ENCODE measurements around the gene RIN3. TPM values are rescaled to one million over a fixed set of nuclear protein-coding genes. Genes with fewer than 3 reads are reported as not detected.

RIN3 gene
- total RNA-seq, 3 donors from 2014 or later (not counting 1 experiment from before 2014, with no cell fraction given) = 248 to 289 (median 282) TPM

DNA sequence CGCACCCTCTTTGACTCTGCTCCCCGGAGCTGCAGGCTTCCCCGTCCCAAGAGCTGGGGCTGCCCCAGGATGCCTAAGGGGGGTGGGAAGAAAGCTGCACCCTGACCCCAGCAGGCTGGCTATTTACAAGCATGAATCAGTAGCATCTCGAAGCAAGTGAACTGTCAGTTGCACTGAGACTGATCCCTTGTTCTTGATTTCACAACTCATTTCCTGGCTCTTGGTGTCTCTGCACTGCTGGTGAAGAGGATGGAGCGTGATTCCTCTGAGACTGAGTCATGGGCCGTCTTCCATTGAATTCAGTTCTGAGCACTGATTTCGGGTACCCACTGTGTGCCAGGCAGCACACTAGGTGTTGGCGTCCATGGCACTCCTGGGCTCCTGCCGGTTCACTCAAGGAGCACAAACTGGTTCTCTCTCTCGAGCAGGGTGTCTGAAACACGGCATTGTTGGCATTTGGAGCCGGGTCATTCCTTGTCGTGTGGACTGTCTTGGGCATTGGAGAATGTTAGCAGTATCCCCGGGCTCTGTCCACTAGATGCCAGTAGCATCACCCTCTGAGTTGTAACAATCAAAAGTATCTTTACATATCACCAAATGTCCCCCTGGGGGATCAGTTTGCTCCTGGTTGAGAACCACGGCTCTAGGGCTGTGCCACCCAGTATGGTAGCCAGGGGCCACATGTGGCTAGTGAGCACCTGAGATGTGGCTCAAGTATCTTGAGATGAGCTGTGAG, 86.9 kb downstream of the RIN3 start:
- TF ChIP-seq, protein P1, sequence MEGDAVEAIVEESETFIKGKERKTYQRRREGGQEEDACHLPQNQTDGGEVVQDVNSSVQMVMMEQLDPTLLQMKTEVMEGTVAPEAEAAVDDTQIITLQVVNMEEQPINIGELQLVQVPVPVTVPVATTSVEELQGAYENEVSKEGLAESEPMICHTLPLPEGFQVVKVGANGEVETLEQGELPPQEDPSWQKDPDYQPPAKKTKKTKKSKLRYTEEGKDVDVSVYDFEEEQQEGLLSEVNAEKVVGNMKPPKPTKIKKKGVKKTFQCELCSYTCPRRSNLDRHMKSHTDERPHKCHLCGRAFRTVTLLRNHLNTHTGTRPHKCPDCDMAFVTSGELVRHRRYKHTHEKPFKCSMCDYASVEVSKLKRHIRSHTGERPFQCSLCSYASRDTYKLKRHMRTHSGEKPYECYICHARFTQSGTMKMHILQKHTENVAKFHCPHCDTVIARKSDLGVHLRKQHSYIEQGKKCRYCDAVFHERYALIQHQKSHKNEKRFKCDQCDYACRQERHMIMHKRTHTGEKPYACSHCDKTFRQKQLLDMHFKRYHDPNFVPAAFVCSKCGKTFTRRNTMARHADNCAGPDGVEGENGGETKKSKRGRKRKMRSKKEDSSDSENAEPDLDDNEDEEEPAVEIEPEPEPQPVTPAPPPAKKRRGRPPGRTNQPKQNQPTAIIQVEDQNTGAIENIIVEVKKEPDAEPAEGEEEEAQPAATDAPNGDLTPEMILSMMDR (IDR thresholded peaks at IDR 0.05) = no peak
- Mint-ChIP-seq H3K4me3 (peak overlapping the region; percentile 42), H3K27ac (peak overlapping the region; percentile 85 to 93), H3K9me3 (no peaks in the 10 kb centered on the region), H3K27me3 (ENCODE audit: low read depth in 2 of 2) (no peaks in the 10 kb centered on the region), H3K36me3 (no peaks in the 10 kb centered on the region), H3K4me1 (peaks cover 54 to 75% of the 10 kb centered on the region in 2 donors)
- no peak overlapping the region for H3K4me3 ChIP-seq (ENCODE audit: low read length)
- 73% methylated on average over 15 of the region's 15 CpGs for WGBS (ENCODE audit: insufficient coverage)
- ATAC-seq (peak in 2 of 3 donors; percentile 30 to 50), DNase-seq (peak in 1 of 2 donors; percentile 19)
- H3K4me1 ChIP-seq (ENCODE audit: control insufficient read depth, insufficient read depth, low read length) = peaks cover 55% of the 10 kb centered on the region
- H3K36me3 ChIP-seq (ENCODE audit: control insufficient read depth, insufficient read depth, low read length) = peaks cover 17% of the 10 kb centered on the region
- peak overlapping the region; percentile 39 for H3K27ac ChIP-seq (ENCODE audit: low read length)
- intact Hi-C loops (cut with micrococcal nuclease) = loop anchor here (1.0 to 5.0 kb wide), 4 partner anchors 14 to 48 kb away; no protein-coding TSS in a partner anchor
- no peaks in the 10 kb centered on the region for H3K27me3 ChIP-seq (ENCODE audit: control insufficient read depth, insufficient read depth, low read length)
- H3K9me3 ChIP-seq (ENCODE audit: control insufficient read depth, insufficient read depth, low read length) = no peaks in the 10 kb centered on the region

DNA sequence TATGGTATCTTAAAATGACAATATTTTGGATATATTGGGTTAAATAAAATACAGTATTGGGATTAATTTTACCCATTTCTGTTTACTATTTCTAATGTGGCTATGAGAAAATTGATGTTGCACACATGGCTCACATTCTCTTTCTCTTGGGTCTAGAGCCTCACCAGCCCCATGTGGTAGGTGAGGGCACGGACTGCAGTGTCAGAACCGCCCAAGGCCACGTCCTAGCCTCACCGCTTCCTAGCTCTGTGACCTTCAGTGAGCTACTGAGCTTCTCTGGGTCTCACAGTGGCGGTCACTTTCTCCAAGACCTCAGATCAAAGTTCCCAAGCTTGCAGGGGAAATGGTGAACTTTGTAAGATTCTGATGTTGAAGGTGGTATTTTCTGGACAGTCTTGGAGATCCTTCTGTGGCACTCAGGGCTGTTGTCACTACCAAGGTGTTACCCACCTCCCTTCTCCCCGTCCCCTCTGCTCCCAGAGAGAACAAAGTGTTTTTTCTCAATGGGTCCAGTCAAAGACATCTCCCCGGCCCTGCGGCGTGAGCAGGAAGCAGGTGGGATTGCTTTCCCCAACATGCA, 87.6 kb downstream of the RIN3 start:
- Mint-ChIP-seq H3K36me3 (no peaks in the 10 kb centered on the region), H3K27ac (peak overlapping the region; percentile 85 to 93), H3K9me3 (no peaks in the 10 kb centered on the region), H3K4me3 (peak overlapping the region; percentile 71), H3K4me1 (peaks cover 54 to 79% of the 10 kb centered on the region in 2 donors), H3K27me3 (ENCODE audit: low read depth in 2 of 2) (no peaks in the 10 kb centered on the region)
- peak; percentile 26 to 36 for DNase-seq
- ATAC-seq = peak; percentile 59 to 78 (median 64)
- intact Hi-C loops (cut with micrococcal nuclease) = loop anchor here (2.0 to 5.0 kb wide), 3 partner anchors 14 to 49 kb away; no protein-coding TSS in a partner anchor
- Histone ChIP-seq H3K4me1 (ENCODE audit: control insufficient read depth, insufficient read depth, low read length) (peaks cover 55% of the 10 kb centered on the region), H3K27me3 (ENCODE audit: control insufficient read depth, insufficient read depth, low read length) (no peaks in the 10 kb centered on the region), H3K27ac (ENCODE audit: low read length) (peak overlapping the region; percentile 32), H3K9me3 (ENCODE audit: control insufficient read depth, insufficient read depth, low read length) (no peaks in the 10 kb centered on the region), H3K4me3 (ENCODE audit: low read length) (no peak overlapping the region), H3K36me3 (ENCODE audit: control insufficient read depth, insufficient read depth, low read length) (peaks cover 15% of the 10 kb centered on the region)
- TF ChIP-seq, protein P1 (IDR thresholded peaks at IDR 0.05) = no peak
- WGBS (ENCODE audit: insufficient coverage) = 30% methylated on average over 8 of the region's 9 CpGs

DNA sequence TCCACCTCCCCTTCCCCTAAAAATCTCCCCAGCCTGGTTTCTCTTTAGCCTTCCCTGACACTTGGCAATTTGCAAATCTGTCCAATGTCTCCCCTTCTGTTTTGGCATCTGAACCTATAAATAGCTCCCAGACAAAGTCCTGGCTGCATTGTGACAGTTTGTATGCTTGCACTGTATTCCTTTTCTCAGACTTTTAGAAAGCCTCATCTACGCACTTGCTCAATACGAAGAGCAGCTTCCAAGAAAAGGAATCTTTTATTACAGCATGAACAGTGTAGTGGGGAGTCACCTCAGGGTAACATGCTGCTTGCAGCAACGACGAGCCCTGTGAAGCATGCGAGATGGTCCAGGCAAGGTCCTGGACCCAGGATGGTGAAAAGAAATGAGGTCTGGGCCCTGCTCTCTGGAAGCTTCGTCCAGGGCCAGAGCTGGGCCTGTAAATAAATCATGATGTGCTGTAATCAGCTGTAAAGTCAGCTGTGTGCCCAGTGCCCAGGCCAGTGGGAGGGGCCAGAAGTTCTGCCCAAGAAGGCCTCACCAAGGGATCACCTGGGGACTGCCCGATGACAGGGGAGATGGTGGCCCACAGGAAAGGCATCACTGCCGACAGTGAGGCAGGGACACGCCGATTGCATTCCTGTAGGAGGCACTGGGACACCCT, 88.3 kb downstream of the RIN3 start:
- no peaks in the 10 kb centered on the region for H3K9me3 ChIP-seq (ENCODE audit: control insufficient read depth, insufficient read depth, low read length)
- Mint-ChIP-seq H3K27me3 (ENCODE audit: low read depth in 2 of 2) (no peaks in the 10 kb centered on the region), H3K4me3 (peak overlapping the region; percentile 71), H3K36me3 (no peaks in the 10 kb centered on the region), H3K4me1 (peaks cover 54 to 73% of the 10 kb centered on the region in 2 donors), H3K9me3 (no peaks in the 10 kb centered on the region), H3K27ac (peak overlapping the region; percentile 85 to 93)
- intact Hi-C loops (cut with micrococcal nuclease) = loop anchor here (2.0 to 5.0 kb wide), 3 partner anchors 13 to 50 kb away; no protein-coding TSS in a partner anchor
- TF ChIP-seq, protein P1 (IDR thresholded peaks at IDR 0.05) = no peak
- WGBS (ENCODE audit: insufficient coverage) = 79% methylated on average over 10 of the region's 10 CpGs
- H3K4me3 ChIP-seq (ENCODE audit: low read length) = no peak overlapping the region
- no peak for DNase-seq
- H3K36me3 ChIP-seq (ENCODE audit: control insufficient read depth, insufficient read depth, low read length) = peaks cover 9% of the 10 kb centered on the region
- H3K27ac ChIP-seq (ENCODE audit: low read length) = peak overlapping the region; percentile 32
- H3K27me3 ChIP-seq (ENCODE audit: control insufficient read depth, insufficient read depth, low read length) = no peaks in the 10 kb centered on the region
- H3K4me1 ChIP-seq (ENCODE audit: control insufficient read depth, insufficient read depth, low read length) = peaks cover 55% of the 10 kb centered on the region
- ATAC-seq = no peak
